Measurements from ENCODE around the gene USP33. TPM values are rescaled to one million over a fixed set of nuclear protein-coding genes. Genes with fewer than 3 reads are reported as not detected.

Gene USP33
- total RNA-seq, 1 experiment from 2014 or later = 61.6 TPM

DNA sequence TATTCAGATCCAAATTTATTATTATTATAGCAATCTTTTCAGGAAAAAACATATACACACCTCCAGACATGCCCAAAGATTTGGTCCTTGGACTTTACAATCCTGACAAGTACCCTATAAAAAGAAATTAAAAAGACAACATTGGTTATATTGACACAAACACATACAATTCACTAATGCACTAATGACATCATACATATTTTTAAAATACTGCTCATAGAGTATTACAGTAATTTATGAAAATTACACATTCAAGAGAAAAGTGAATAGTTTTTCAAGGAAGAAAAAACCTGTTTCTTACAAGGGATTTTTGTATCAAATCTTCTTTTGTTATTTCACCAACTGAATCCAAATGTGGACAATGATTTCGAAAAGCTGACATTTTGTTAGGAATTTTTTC, 18.3 kb downstream of the USP33 start:
- peaks cover 16% of the 10 kb centered on the region for H3K36me3 Mint-ChIP-seq

DNA sequence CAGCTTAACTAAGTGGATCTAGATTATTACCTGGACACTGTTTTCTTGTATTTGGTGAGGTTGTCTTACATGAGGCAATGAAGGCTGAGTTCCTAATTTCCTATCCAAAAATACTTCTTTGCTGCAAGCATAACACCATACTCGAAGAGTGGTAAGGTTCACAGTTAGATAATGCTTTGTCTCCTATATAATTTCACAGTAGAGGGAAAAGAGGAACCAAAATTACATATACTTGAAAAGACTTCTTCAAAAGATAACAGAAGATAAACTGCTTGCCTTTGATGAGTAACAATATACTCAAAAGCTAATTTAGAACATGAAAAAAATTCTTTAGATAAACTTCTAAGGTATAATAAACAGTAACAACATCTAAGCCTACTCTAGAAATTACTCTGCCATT, 20.4 kb downstream of the USP33 start:
- Mint-ChIP-seq H3K27ac (no peak overlapping the region), H3K27me3 (ENCODE audit: low read depth) (no peaks in the 10 kb centered on the region)
- CTCF ChIA-PET = no interaction called here

More for the DNA sequence above, 18.3 kb downstream of the USP33 start:
- no peak overlapping the region for H3K4me3 Mint-ChIP-seq
- no peaks in the 10 kb centered on the region for H3K27me3 Mint-ChIP-seq (ENCODE audit: low read depth)
- no peaks in the 10 kb centered on the region for H3K9me3 Mint-ChIP-seq
- DNase-seq (ENCODE audit: low spot score) (no peak), ATAC-seq (no peak)
- ChIA-PET POLR2A (no interaction called here), CTCF (no interaction called here)
- no peak overlapping the region for H3K27ac Mint-ChIP-seq
- H3K4me1 Mint-ChIP-seq = no peaks in the 10 kb centered on the region
- no peak for TF ChIP-seq ZNF416 (CRISPR knock-in tag; IDR thresholded peaks at IDR 0.05)
- no peak for TF ChIP-seq RELA (CRISPR knock-in tag; IDR thresholded peaks at IDR 0.05; ENCODE audit: borderline replicate concordance)
- TF ChIP-seq, protein P1, sequence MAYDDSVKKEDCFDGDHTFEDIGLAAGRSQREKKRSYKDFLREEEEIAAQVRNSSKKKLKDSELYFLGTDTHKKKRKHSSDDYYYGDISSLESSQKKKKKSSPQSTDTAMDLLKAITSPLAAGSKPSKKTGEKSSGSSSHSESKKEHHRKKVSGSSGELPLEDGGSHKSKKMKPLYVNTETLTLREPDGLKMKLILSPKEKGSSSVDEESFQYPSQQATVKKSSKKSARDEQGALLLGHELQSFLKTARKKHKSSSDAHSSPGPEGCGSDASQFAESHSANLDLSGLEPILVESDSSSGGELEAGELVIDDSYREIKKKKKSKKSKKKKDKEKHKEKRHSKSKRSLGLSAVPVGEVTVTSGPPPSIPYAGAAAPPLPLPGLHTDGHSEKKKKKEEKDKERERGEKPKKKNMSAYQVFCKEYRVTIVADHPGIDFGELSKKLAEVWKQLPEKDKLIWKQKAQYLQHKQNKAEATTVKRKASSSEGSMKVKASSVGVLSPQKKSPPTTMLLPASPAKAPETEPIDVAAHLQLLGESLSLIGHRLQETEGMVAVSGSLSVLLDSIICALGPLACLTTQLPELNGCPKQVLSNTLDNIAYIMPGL (CRISPR knock-in tag; IDR thresholded peaks at IDR 0.05) = no peak

DNA sequence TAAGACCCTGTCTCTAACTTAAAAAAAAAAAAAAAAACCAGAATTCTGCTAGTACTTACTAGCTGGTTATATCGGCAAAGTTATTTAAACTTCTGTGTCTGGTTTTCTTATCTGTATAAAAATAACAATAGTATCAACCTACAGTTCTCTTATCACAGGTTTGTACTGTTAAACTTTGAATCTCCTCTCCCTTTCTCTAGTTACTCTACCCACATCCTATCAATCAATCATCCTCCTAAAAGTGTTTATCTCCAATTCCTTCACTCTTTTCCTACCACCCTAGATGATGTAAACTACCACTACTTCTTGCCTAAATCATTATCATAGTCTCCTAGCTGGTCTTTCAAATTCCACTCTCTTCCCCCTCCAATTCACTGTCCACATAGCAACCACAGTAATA, 27.6 kb downstream of the USP33 start:
- ATAC-seq = no peak
- TF ChIP-seq, protein P2, sequence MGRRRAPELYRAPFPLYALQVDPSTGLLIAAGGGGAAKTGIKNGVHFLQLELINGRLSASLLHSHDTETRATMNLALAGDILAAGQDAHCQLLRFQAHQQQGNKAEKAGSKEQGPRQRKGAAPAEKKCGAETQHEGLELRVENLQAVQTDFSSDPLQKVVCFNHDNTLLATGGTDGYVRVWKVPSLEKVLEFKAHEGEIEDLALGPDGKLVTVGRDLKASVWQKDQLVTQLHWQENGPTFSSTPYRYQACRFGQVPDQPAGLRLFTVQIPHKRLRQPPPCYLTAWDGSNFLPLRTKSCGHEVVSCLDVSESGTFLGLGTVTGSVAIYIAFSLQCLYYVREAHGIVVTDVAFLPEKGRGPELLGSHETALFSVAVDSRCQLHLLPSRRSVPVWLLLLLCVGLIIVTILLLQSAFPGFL (CRISPR knock-in tag; IDR thresholded peaks at IDR 0.05; ENCODE audit: borderline replicate concordance) = no peak
- ChIA-PET POLR2A (interaction anchor here (0.7 kb wide), 1 partner anchor 623 kb away, joined by 5 read pairs; no protein-coding TSS in a partner anchor), CTCF (interaction anchor here (0.7 kb wide), 1 partner anchor 385 kb away, joined by 6 read pairs; no protein-coding TSS in a partner anchor)
- H3K4me3 Mint-ChIP-seq = no peak overlapping the region
- H3K9me3 Mint-ChIP-seq = no peaks in the 10 kb centered on the region
- peaks cover 20% of the 10 kb centered on the region for H3K36me3 Mint-ChIP-seq
- H3K27me3 Mint-ChIP-seq (ENCODE audit: low read depth) = no peaks in the 10 kb centered on the region
- DNase-seq (ENCODE audit: low spot score) = no peak
- no peaks in the 10 kb centered on the region; the same call in 1 of the 2 replicates for H3K4me1 Mint-ChIP-seq
- no peak overlapping the region; the same call in 1 of the 2 replicates for H3K27ac Mint-ChIP-seq

More for the DNA sequence above, 20.4 kb downstream of the USP33 start:
- ATAC-seq = no peak
- TF ChIP-seq CBFB (CRISPR knock-in tag; IDR thresholded peaks at IDR 0.05; ENCODE audit: low read depth) (no peak), ESRRA (CRISPR knock-in tag; IDR thresholded peaks at IDR 0.05; ENCODE audit: borderline replicate concordance) (no peak), NFYB (CRISPR knock-in tag; conservative IDR thresholded peaks at IDR 0.05; ENCODE audit: low read depth) (no peak), NR1H2 (CRISPR knock-in tag; IDR thresholded peaks at IDR 0.05) (no peak), IRF2 (CRISPR knock-in tag; IDR thresholded peaks at IDR 0.05; ENCODE audit: borderline replicate concordance, low read depth) (no peak), TEAD4 (CRISPR knock-in tag; IDR thresholded peaks at IDR 0.05) (no peak), CREB1 (CRISPR knock-in tag; IDR thresholded peaks at IDR 0.05) (no peak)
- TF ChIP-seq, protein P3, sequence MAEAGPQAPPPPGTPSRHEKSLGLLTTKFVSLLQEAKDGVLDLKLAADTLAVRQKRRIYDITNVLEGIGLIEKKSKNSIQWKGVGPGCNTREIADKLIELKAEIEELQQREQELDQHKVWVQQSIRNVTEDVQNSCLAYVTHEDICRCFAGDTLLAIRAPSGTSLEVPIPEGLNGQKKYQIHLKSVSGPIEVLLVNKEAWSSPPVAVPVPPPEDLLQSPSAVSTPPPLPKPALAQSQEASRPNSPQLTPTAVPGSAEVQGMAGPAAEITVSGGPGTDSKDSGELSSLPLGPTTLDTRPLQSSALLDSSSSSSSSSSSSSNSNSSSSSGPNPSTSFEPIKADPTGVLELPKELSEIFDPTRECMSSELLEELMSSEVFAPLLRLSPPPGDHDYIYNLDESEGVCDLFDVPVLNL (CRISPR knock-in tag; IDR thresholded peaks at IDR 0.05; ENCODE audit: borderline replicate concordance, low read depth) = no peak
- TF ChIP-seq, protein P4, sequence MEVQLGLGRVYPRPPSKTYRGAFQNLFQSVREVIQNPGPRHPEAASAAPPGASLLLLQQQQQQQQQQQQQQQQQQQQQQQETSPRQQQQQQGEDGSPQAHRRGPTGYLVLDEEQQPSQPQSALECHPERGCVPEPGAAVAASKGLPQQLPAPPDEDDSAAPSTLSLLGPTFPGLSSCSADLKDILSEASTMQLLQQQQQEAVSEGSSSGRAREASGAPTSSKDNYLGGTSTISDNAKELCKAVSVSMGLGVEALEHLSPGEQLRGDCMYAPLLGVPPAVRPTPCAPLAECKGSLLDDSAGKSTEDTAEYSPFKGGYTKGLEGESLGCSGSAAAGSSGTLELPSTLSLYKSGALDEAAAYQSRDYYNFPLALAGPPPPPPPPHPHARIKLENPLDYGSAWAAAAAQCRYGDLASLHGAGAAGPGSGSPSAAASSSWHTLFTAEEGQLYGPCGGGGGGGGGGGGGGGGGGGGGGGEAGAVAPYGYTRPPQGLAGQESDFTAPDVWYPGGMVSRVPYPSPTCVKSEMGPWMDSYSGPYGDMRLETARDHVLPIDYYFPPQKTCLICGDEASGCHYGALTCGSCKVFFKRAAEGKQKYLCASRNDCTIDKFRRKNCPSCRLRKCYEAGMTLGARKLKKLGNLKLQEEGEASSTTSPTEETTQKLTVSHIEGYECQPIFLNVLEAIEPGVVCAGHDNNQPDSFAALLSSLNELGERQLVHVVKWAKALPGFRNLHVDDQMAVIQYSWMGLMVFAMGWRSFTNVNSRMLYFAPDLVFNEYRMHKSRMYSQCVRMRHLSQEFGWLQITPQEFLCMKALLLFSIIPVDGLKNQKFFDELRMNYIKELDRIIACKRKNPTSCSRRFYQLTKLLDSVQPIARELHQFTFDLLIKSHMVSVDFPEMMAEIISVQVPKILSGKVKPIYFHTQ (CRISPR knock-in tag; IDR thresholded peaks at IDR 0.05) = no peak
- Mint-ChIP-seq H3K36me3 (peaks cover 23% of the 10 kb centered on the region), H3K4me1 (no peaks in the 10 kb centered on the region), H3K9me3 (no peaks in the 10 kb centered on the region), H3K4me3 (no peak overlapping the region)
- no peak for DNase-seq (ENCODE audit: low spot score)
- POLR2A ChIA-PET = interaction anchor here (0.5 kb wide), 1 partner anchor 103 kb away, joined by 4 read pairs; no protein-coding TSS in a partner anchor

Data from WTC11 (cell line).